LNCAP (cell line): ENCODE results near the gene ZNF785.

Experiments
- TF ChIP-seq, protein P1 (sequence below): fragments of 450-650 bp; IDR thresholded peaks from 2 replicates; pipeline ENCODE4 v1.5.1; 2017; ENCODE audit warnings: mild to moderate bottlenecking

The ZNF785 gene

GRCh38 chr16:30548416-30549253 is 36.9 kb downstream of the ZNF785 start:
- TF ChIP-seq, protein P1, sequence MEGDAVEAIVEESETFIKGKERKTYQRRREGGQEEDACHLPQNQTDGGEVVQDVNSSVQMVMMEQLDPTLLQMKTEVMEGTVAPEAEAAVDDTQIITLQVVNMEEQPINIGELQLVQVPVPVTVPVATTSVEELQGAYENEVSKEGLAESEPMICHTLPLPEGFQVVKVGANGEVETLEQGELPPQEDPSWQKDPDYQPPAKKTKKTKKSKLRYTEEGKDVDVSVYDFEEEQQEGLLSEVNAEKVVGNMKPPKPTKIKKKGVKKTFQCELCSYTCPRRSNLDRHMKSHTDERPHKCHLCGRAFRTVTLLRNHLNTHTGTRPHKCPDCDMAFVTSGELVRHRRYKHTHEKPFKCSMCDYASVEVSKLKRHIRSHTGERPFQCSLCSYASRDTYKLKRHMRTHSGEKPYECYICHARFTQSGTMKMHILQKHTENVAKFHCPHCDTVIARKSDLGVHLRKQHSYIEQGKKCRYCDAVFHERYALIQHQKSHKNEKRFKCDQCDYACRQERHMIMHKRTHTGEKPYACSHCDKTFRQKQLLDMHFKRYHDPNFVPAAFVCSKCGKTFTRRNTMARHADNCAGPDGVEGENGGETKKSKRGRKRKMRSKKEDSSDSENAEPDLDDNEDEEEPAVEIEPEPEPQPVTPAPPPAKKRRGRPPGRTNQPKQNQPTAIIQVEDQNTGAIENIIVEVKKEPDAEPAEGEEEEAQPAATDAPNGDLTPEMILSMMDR = no peak

DNA sequence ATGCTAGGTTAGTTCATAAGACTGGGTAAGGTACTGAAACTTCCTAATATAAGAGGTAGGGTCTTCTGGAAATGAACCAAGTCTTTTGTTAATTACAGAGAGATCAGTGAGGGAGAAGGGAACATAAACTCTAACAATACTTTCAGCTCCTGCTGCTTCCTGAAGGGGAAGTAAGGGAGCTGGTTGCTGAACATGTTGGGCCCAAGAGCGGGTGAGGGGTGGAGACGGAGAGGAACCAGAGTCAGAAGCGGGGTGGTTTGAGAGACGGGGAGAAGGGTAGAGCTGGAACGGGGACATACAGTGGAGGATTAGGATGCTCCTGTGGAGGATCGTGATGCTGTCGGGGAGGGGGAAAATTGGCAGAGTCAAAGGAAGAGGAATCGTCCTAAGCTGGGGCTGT is 39.4 kb downstream of the ZNF785 start:
- TF ChIP-seq, protein P1 = no peak

DNA sequence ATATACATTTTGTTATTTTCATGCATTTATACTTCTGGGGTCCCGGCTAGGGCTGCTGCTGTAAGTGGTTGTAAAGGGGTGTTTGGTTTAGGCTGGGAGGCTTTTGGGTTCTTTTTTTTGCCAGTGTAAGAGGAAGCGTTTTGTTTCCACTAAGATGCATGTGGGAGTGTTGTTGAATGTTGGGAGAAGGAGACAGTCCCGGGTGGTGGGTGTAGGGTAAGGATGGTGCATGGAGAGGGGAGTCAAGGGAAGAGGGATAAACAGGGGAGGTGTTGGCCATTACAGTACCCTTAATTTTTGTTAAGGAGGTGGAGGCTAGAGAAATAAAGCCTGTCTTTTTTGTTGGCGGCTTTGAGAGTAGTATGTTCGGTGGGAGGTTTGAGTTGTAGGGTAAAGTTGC is 42.4 kb downstream of the ZNF785 start:
- TF ChIP-seq, protein P1 = no peak

- TF ChIP-seq, protein P1 = no peak
Observed at GRCh38 chr16:30541502-30542329, 43.8 kb downstream of the ZNF785 start.

GRCh38 chr16:30539000-30539964 is 46.2 kb downstream of the ZNF785 start:
- TF ChIP-seq, protein P1 = no peak

- TF ChIP-seq, protein P1 = peak; percentile 54
Observed at GRCh38 chr16:30535777-30536190, 49.7 kb downstream of the ZNF785 start.
